ENCODE measurements around the gene EFNA4. TPM values are rescaled to one million over a fixed set of nuclear protein-coding genes. Genes with fewer than 3 reads are reported as not detected.

Gene EFNA4
- total and polyA plus RNA-seq, 4 donors = 1.8 to 4.7 (median 3.3) TPM

DNA sequence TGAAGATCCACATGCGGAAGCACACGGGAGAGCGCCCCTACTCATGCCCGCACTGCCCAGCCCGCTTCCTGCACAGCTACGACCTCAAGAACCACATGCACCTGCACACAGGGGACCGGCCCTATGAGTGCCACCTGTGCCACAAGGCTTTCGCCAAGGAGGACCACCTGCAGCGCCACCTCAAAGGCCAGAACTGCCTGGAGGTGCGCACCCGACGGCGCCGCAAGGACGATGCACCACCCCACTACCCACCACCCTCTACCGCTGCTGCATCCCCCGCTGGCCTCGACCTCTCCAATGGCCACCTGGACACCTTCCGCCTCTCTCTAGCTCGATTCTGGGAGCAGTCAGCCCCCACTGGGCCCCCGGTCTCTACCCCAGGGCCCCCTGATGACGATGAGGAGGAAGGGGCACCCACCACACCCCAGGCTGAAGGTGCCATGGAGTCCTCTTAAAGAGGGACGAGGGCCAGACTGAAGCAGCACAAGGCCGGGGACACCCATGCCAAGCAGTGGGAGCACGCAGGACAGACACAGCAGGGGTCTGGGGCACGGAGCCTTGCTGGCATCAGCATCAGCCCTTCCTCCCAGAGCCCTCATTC is 47.2 kb upstream of the EFNA4 start:
- WGBS = 84% methylated on average over 26 of the region's 26 CpGs
- TF ChIP-seq EGR1 (IDR thresholded peaks at IDR 0.05; ENCODE audit: low read depth in 2 of 2) (no peak), NR2F2 (IDR thresholded peaks at IDR 0.05) (no peak), JUND (IDR thresholded peaks at IDR 0.05) (no peak)
- Histone ChIP-seq H3K36me3 (ENCODE audit: control insufficient read depth in 4 of 4, insufficient read depth in 3 of 4, low read depth in 1 of 4, low read length in 3 of 4) (peaks cover 3 to 19% (median 9%) of the 10 kb centered on the region in 4 donors), H3K9ac (ENCODE audit: low read depth in 1 of 2, low read length in 2 of 2) (no peak overlapping the region), H3K27me3 (ENCODE audit: control insufficient read depth in 4 of 4, insufficient read depth in 4 of 4, low read length in 3 of 4) (no peaks in the 10 kb centered on the region), H3K27ac (ENCODE audit: low read depth in 1 of 2, low read length in 2 of 2) (peak overlapping the region in 1 of 2 donors; percentile 70), H3K4me1 (ENCODE audit: control insufficient read depth in 4 of 4, insufficient read depth in 4 of 4, low read length in 3 of 4) (peaks cover 16 to 59% (median 36%) of the 10 kb centered on the region in 4 donors), H3K9me3 (ENCODE audit: control insufficient read depth in 4 of 4, low read length in 3 of 4) (no peaks in the 10 kb centered on the region), H3K4me3 (ENCODE audit: low read depth in 1 of 3, low read length in 3 of 3) (no peak overlapping the region)
- DNase-seq (ENCODE audit: low spot score) = no peak

DNA sequence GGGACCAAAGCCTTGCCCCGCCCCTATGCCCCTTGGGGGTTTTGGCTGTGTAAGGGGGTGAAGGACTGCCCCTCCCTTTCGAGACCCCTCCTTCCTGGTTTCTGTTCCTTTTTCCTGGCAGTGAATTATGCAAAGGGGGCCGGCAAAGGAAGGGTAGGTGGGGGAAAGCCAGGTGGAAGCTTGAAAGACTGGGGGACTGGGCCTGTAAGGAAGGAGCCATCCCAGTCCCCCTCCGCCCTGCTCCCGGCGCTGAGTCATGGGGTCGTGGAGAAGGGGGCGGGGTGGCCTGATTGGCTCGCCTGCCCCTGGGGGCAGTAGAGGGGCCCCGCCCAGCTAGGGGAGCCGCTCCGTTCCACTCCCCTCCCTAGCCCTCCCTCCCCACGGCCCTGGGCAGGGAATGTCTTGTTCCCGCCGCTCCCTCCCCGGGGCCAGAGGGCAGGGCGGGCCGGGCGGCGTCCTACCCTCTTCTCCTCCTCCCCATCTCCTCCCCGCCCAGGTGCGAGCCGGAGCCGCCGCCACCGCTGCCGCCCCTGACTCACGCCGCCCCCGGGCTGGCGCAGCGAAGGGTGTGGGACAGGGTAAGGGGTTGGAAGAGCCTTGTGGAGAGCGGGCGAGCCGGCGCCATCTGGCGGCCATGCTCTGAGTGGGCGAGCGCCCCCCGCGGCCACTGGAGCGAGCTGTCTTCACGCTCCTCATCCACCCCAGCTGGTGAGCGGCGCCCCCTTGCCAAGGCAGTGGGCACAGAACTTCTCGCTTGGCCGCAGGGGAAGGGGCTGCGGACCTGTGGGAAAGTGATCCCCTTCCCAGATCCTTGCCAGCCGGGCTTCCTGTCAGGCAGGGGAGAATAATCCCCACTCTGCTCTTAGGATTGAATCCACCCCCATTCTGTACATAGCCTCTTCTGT is 46.2 kb upstream of the EFNA4 start:
- Histone ChIP-seq H3K9me3 (ENCODE audit: control insufficient read depth in 4 of 4, low read length in 3 of 4) (no peaks in the 10 kb centered on the region), H3K4me1 (ENCODE audit: control insufficient read depth in 4 of 4, insufficient read depth in 4 of 4, low read length in 3 of 4) (peaks cover 9 to 50% (median 29%) of the 10 kb centered on the region in 4 donors), H3K27ac (ENCODE audit: low read depth in 1 of 2, low read length in 2 of 2) (peak overlapping the region; percentile 46 to 70), H3K36me3 (ENCODE audit: control insufficient read depth in 4 of 4, insufficient read depth in 3 of 4, low read depth in 1 of 4, low read length in 3 of 4) (peaks cover 3 to 19% (median 9%) of the 10 kb centered on the region in 4 donors), H3K9ac (ENCODE audit: low read depth in 1 of 2, low read length in 2 of 2) (no peak overlapping the region), H3K27me3 (ENCODE audit: control insufficient read depth in 4 of 4, insufficient read depth in 4 of 4, low read length in 3 of 4) (no peaks in the 10 kb centered on the region), H3K4me3 (ENCODE audit: low read depth in 1 of 3, low read length in 3 of 3) (peak overlapping the region in 1 of 3 donors; percentile 25)
- DNase-seq (ENCODE audit: low spot score) = peak; percentile 86
- no peak for TF ChIP-seq GABPA (IDR thresholded peaks at IDR 0.05 in 1 of 2, conservative IDR thresholded peaks at IDR 0.05 in 1 of 2)
- TF ChIP-seq TAF1 (conservative IDR thresholded peaks at IDR 0.05) = no peak
- TF ChIP-seq, protein P1, sequence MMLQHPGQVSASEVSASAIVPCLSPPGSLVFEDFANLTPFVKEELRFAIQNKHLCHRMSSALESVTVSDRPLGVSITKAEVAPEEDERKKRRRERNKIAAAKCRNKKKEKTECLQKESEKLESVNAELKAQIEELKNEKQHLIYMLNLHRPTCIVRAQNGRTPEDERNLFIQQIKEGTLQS (IDR thresholded peaks at IDR 0.05) = no peak
- TF ChIP-seq FOXA2 (IDR thresholded peaks at IDR 0.05) = no peak
- no peak for TF ChIP-seq JUND (IDR thresholded peaks at IDR 0.05)
- TF ChIP-seq SP1 (IDR thresholded peaks at IDR 0.05) = peak; percentile 58
- TF ChIP-seq EGR1 (IDR thresholded peaks at IDR 0.05; ENCODE audit: low read depth in 2 of 2) = peak; percentile 30 to 44
- TF ChIP-seq, protein P2, sequence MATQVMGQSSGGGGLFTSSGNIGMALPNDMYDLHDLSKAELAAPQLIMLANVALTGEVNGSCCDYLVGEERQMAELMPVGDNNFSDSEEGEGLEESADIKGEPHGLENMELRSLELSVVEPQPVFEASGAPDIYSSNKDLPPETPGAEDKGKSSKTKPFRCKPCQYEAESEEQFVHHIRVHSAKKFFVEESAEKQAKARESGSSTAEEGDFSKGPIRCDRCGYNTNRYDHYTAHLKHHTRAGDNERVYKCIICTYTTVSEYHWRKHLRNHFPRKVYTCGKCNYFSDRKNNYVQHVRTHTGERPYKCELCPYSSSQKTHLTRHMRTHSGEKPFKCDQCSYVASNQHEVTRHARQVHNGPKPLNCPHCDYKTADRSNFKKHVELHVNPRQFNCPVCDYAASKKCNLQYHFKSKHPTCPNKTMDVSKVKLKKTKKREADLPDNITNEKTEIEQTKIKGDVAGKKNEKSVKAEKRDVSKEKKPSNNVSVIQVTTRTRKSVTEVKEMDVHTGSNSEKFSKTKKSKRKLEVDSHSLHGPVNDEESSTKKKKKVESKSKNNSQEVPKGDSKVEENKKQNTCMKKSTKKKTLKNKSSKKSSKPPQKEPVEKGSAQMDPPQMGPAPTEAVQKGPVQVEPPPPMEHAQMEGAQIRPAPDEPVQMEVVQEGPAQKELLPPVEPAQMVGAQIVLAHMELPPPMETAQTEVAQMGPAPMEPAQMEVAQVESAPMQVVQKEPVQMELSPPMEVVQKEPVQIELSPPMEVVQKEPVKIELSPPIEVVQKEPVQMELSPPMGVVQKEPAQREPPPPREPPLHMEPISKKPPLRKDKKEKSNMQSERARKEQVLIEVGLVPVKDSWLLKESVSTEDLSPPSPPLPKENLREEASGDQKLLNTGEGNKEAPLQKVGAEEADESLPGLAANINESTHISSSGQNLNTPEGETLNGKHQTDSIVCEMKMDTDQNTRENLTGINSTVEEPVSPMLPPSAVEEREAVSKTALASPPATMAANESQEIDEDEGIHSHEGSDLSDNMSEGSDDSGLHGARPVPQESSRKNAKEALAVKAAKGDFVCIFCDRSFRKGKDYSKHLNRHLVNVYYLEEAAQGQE (IDR thresholded peaks at IDR 0.05) = no peak
- TF ChIP-seq HNF4A (conservative IDR thresholded peaks at IDR 0.05) = peak in 1 of 2 donors; percentile 23
- no peak for TF ChIP-seq FOXA1 (IDR thresholded peaks at IDR 0.05)
- TF ChIP-seq MAX (IDR thresholded peaks at IDR 0.05) = no peak
- TF ChIP-seq NR2F2 (IDR thresholded peaks at IDR 0.05) = no peak
- peak; percentile 95 for TF ChIP-seq CTCF (IDR thresholded peaks at IDR 0.05; ENCODE audit: low read depth, low read length, missing input control)
- TF ChIP-seq HNF4G (IDR thresholded peaks at IDR 0.05) = no peak
- peak; percentile 79 to 87 for TF ChIP-seq RAD21 (IDR thresholded peaks at IDR 0.05)
- peak in 1 of 2 donors; percentile 20 for TF ChIP-seq RXRA (IDR thresholded peaks at IDR 0.05)
- TF ChIP-seq YY1 (IDR thresholded peaks at IDR 0.05) = peak; percentile 59
- 9% methylated on average over 49 of the region's 49 CpGs for WGBS

All from liver (tissue), 9 donors.